HepG2 (cell line): ENCODE data around the gene LIPN. TPM values are rescaled to one million over a fixed set of nuclear protein-coding genes. Genes with fewer than 3 reads are reported as not detected.

Experiments
- ATAC-seq: fragments of 200-7000 bp; cut with Tn5 transposase; 3 replicates; pipeline ENCODE4 v1.9.1; 2020; ENCODE audit warnings: mild to moderate bottlenecking, moderate library complexity
- BruUV-seq: library from RNA; stranded (reverse); fragments of 400-500 nt; replicated peaks from 2 replicates; lab custom pipeline; 2021; lab: Mats Ljungman, UMichigan
- CTCF ChIA-PET: fragments of 300-600 bp; formaldehyde crosslinking; extraction: SDS; loops from one replicate; lab custom pipeline; 2021; ENCODE audit warnings: low total read pairs, inconsistent platforms, low intra/inter-chr PET ratio; lab: Yijun Ruan, JAX
- POLR2A ChIA-PET: fragments of 350-600 bp; sonication (Branson Sonifier 250); formaldehyde crosslinking; loops from one replicate; lab custom pipeline; 2020; ENCODE audit warnings: antibody characterized with exemption, inconsistent platforms; lab: Yijun Ruan, JAX
- DNase-seq: peaks from one replicate; pipeline ENCODE4 v3.0.0-alpha.2; 2015; ENCODE audit warnings: low spot score
- FAIRE-seq: peaks from 3 replicates; lab custom pipeline; 2011; peaks lifted over from hg19 to GRCh38; lab: Jason Lieb, UNC
- H2AFZ ChIP-seq: one replicate; pipeline ENCODE4 v1.6.1; 2011; ENCODE audit warnings: low read length, inconsistent platforms
- H3K27ac ChIP-seq: fragments of 300-600 bp; 3 replicates; pipeline ENCODE4 v1.8.0; 2011; ENCODE audit warnings: mixed run types, mild to moderate bottlenecking, mixed read lengths, low read length, inconsistent platforms; ENCODE audit not compliant: insufficient read depth; ENCODE audit errors: extremely low read length
- H3K27me3 ChIP-seq, 2 experiments: fragments of 200-600 bp in 1 of 2; 2 replicates in 1 of 2; 3 replicates in 1 of 2; pipeline versions ENCODE4 v1.6.0 to v1.8.0; 2011; ENCODE audit warnings: low read length in 2 of 2, mild to moderate bottlenecking in 2 of 2, moderate library complexity in 2 of 2, inconsistent platforms in 1 of 2; ENCODE audit not compliant: insufficient read depth in 2 of 2, control insufficient read depth in 1 of 2
- H3K36me3 ChIP-seq, 2 experiments: fragments of 200-600 bp in 1 of 2; replicated peaks in 1 of 2; 2 replicates in 1 of 2; 3 replicates in 1 of 2; pipeline versions ENCODE4 v1.5.1 to v1.8.0; 2011; ENCODE audit warnings: low read length in 2 of 2, inconsistent platforms in 1 of 2; ENCODE audit not compliant: insufficient read depth in 2 of 2, control insufficient read depth in 1 of 2
- H3K4me1 ChIP-seq: 2 replicates; pipeline ENCODE4 v1.5.1; 2012; ENCODE audit warnings: low read length, inconsistent platforms; ENCODE audit not compliant: insufficient read depth
- H3K4me2 ChIP-seq: 2 replicates; pipeline ENCODE4 v1.6.0; 2011; ENCODE audit warnings: low read depth, low read length, inconsistent platforms
- H3K4me3 ChIP-seq, 3 experiments: fragments of 200-600 bp in 1 of 3; sonication (generic), shearing (Covaris generic) in 1 of 3; replicated peaks in 1 of 3; 2 replicates each; pipeline ENCODE4 v1.5.1; 2011 to 2016; ENCODE audit warnings: low read length in 3 of 3, inconsistent platforms in 2 of 3, low read depth in 2 of 3, mild to moderate bottlenecking in 2 of 3, control low read depth in 1 of 3, mixed read lengths in 1 of 3; ENCODE audit not compliant: insufficient read depth in 1 of 3
- H3K79me2 ChIP-seq: one replicate; pipeline ENCODE4 v1.6.1; 2011; ENCODE audit warnings: low read length, inconsistent platforms; ENCODE audit not compliant: insufficient read depth
- H3K9ac ChIP-seq: 2 replicates; pipeline ENCODE4 v1.6.0; 2011; ENCODE audit warnings: mild to moderate bottlenecking, low read depth, low read length, inconsistent platforms; ENCODE audit not compliant: insufficient read depth
- H3K9me3 ChIP-seq: 2 replicates; pipeline ENCODE4 v1.5.1; 2012; ENCODE audit warnings: mild to moderate bottlenecking, low read length
- H4K20me1 ChIP-seq: 2 replicates; pipeline ENCODE4 v1.6.0; 2011; ENCODE audit warnings: inconsistent platforms, mild to moderate bottlenecking, low read length, moderate library complexity; ENCODE audit not compliant: insufficient read depth
- CAMTA2 ChIP-seq: sonication (generic); formaldehyde crosslinking; IDR thresholded peaks from 2 replicates; pipeline ENCODE4 v1.4.0; 2020; ENCODE audit warnings: mild to moderate bottlenecking, missing genetic modification reagents, borderline replicate concordance
- DMAP1 ChIP-seq: IDR thresholded peaks from 2 replicates; pipeline ENCODE4 v1.6.1; 2016
- EP300 ChIP-seq, 3 experiments: sonication (generic) in 1 of 3; formaldehyde crosslinking in 1 of 3; IDR thresholded peaks; 2 replicates each; pipeline versions ENCODE4 v1.5.1 to v1.6.1; 2011 to 2020; ENCODE audit warnings: low read depth in 2 of 3, low read length in 2 of 3, borderline replicate concordance in 1 of 3, improper control_type of control experiment in 1 of 3, mild to moderate bottlenecking in 1 of 3, missing genetic modification reagents in 1 of 3, moderate library complexity in 1 of 3
- NFIC ChIP-seq: IDR thresholded peaks from 2 replicates; pipeline ENCODE4 v1.6.1; 2012; ENCODE audit warnings: mild to moderate bottlenecking, low read length, inconsistent platforms
- PHF21A ChIP-seq: sonication (generic); formaldehyde crosslinking; IDR thresholded peaks from 2 replicates; pipeline ENCODE4 v1.5.0; 2020; ENCODE audit warnings: mild to moderate bottlenecking, missing genetic modification reagents
- ZNF17 ChIP-seq: sonication (generic); formaldehyde crosslinking; IDR thresholded peaks from 2 replicates; pipeline ENCODE4 v1.5.0; 2020; ENCODE audit warnings: mild to moderate bottlenecking, missing genetic modification reagents
- ZNF430 ChIP-seq: sonication (generic); formaldehyde crosslinking; IDR thresholded peaks from 2 replicates; pipeline ENCODE4 v1.9.0; 2021; ENCODE audit warnings: mild to moderate bottlenecking, missing genetic modification reagents
- WGBS: methylation state at CpG from one replicate; pipeline ENCODE4 v1.1.6; 2017; ENCODE audit warnings: low lambda C conversion rate; 5-methylcytosine and 5-hydroxymethylcytosine counted together
- in situ Hi-C: cut with HindIII; loops from 2 replicates; pipeline ENCODE4 v1.10.0; 2017; ENCODE audit warnings: low pct_unique_long_range_greater_than_20kb; ENCODE audit not compliant: extremely low pct_ligation_motif_present
- intact Hi-C: fragments of 100-400 bp; cut with micrococcal nuclease; formaldehyde crosslinking; loops from one replicate; pipeline ENCODE4 v1.10.0; 2022; ENCODE audit not compliant: unreplicated experiment
- polyA plus RNA-seq, 8 experiments: library from polyadenylated mRNA; depleted of rRNA in 3 of 8; stranded (reverse) in 7 of 8; unstranded in 1 of 8; fragments of >200 nt; fragmentation: Illumina TruSeq in 4 of 8; extraction: Trizol in 4 of 8; gene quantifications; 2 replicates each; pipeline versions ENCODE4 v1.2.1 to v1.2.3, GENCODE V29; 2011 to 2016; ENCODE audit warnings: low read depth in 4 of 8, missing spikeins in 1 of 8, mixed read lengths in 1 of 8; ENCODE audit not compliant: insufficient read depth in 1 of 8
- total RNA-seq, 5 experiments: library from RNA; depleted of rRNA; stranded (reverse); fragments of >200 nt; fragmentation: Illumina TruSeq; extraction: Trizol; gene quantifications; 2 replicates each; pipeline ENCODE4 v1.2.3, GENCODE V29; 2016; ENCODE audit warnings: low read depth in 1 of 5
- TF ChIP-seq, protein P1 (sequence below): sonication (generic); formaldehyde crosslinking; IDR thresholded peaks from 2 replicates; pipeline ENCODE4 v1.4.0; 2020; ENCODE audit warnings: missing genetic modification reagents, borderline replicate concordance

Gene LIPN
- total and polyA plus RNA-seq, 2 of the 13 experiments (the other 11 are each of a cell fraction or from before 2014, with no cell fraction given): not detected

DNA sequence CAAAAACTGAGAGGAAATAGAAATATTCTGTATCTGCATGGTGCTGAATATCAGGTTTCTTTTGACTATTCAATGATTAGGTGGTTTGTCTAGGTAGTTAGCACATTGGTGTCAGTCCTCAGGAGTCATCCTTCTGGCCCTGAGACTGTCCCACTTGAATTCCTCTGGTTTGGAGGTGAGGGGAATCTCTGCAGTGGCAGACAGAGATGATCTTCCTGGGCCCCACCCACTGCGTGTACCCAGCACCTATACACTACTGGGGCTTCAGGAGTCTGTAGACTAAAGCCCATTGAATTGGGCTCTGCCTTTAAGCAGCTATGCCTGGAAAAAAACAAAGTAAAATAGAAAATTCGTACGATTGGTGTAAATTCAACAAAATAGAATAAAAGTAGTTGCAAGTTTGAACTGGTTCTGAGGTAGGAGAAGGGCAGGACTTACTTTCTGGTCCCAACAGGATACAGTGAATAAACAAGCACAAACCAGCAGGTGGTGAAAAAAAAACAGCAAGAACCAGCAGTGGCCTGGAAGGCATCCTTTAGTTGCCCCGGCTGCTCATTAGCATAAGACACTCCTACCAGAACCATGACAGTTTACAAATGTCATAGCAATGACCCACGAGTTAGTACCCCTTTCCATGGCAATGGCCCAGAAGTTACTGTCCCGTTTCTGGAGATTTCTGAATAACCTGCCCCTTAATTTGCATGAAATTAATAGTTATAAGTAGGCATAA, 44.4 kb downstream of the LIPN start:
- no peak overlapping the region for H3K4me2 ChIP-seq
- no TSS peak for BruUV-seq
- TF ChIP-seq PHF21A (CRISPR knock-in tag) (no peak), DMAP1 (CRISPR knock-in tag) (no peak), NFIC (no peak), ZNF17 (CRISPR knock-in tag) (no peak), CAMTA2 (CRISPR knock-in tag) (no peak), ZNF430 (CRISPR knock-in tag) (no peak), EP300 (IDR thresholded peaks at IDR 0.05; ENCODE audit: low read depth in 2 of 2, low read length in 2 of 2) (no peak), EP300 (CRISPR knock-in tag; IDR thresholded peaks at IDR 0.05; ENCODE audit: borderline replicate concordance) (no peak)
- TF ChIP-seq, protein P1, sequence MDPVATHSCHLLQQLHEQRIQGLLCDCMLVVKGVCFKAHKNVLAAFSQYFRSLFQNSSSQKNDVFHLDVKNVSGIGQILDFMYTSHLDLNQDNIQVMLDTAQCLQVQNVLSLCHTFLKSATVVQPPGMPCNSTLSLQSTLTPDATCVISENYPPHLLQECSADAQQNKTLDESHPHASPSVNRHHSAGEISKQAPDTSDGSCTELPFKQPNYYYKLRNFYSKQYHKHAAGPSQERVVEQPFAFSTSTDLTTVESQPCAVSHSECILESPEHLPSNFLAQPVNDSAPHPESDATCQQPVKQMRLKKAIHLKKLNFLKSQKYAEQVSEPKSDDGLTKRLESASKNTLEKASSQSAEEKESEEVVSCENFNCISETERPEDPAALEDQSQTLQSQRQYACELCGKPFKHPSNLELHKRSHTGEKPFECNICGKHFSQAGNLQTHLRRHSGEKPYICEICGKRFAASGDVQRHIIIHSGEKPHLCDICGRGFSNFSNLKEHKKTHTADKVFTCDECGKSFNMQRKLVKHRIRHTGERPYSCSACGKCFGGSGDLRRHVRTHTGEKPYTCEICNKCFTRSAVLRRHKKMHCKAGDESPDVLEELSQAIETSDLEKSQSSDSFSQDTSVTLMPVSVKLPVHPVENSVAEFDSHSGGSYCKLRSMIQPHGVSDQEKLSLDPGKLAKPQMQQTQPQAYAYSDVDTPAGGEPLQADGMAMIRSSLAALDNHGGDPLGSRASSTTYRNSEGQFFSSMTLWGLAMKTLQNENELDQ: no peak
- ATAC-seq: no peak
- H2AFZ ChIP-seq: no peak overlapping the region
- intact Hi-C loops (no loop called here), in situ Hi-C loops (no loop called here)
- H3K27ac ChIP-seq: no peak overlapping the region
- no peaks in the 10 kb centered on the region for H3K9me3 ChIP-seq
- no peak overlapping the region for H3K4me3 ChIP-seq
- no peaks in the 10 kb centered on the region for H4K20me1 ChIP-seq
- ChIA-PET POLR2A (no interaction called here), CTCF (no interaction called here)
- 0% methylated on average over 6 of the region's 6 CpGs for WGBS
- H3K4me1 ChIP-seq: no peaks in the 10 kb centered on the region
- FAIRE-seq: no peak
- no peaks in the 10 kb centered on the region for H3K79me2 ChIP-seq
- no peak overlapping the region for H3K9ac ChIP-seq
- DNase-seq: no peak
- H3K36me3 ChIP-seq: no peaks in the 10 kb centered on the region
- no peaks in the 10 kb centered on the region; a peak in 1 of 5 replicates for H3K27me3 ChIP-seq
